ENCODE results near the gene LRRC36. TPM values are rescaled to one million over a fixed set of nuclear protein-coding genes. Genes with fewer than 3 reads are reported as not detected.

Gene LRRC36
- total and polyA plus RNA-seq, 10 of the 15 experiments (the other 5 are each of a cell fraction or from before 2014, with no cell fraction given): 0.45 to 2.0 (median 0.75) TPM; not detected in 1

DNA sequence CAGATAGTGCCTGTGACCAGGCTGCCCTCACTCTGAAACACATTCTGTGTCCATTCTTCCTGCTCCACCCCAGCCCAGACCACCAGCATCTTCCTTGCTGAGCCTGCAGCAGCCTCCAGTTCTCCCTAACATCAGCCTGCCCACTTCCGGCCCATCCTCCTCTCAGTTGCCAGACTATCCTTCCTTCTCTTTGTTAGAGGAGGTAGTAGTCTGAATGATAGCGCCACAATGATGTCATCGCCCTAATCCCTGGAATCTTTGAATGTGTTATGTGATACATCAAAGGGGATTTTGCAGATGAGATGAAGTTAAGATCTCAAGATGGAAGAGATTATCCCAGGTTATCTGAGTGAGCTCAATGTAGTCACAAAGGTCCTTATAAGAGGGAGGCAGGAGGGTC, 92.9 kb downstream of the LRRC36 start:
- intact Hi-C loops (cut with micrococcal nuclease; ENCODE audit: unreplicated experiment): no loop called here
- POLR2A ChIA-PET: no interaction called here

More for the DNA sequence above, 92.9 kb downstream of the LRRC36 start:
- Histone ChIP-seq H3K27ac (ENCODE audit: control insufficient read depth, insufficient read depth) (no peak overlapping the region), H4K20me1 (ENCODE audit: control insufficient read depth, insufficient read depth) (0 out of 2 replicates have a peak, but pooled peaks cover 2% of the 10 kb centered on the region), H3K79me2 (ENCODE audit: control insufficient read depth, insufficient read depth, low read length) (no peaks in the 10 kb centered on the region), H3K36me3 (ENCODE audit: control insufficient read depth in 2 of 2, insufficient read depth in 2 of 2, low read length in 1 of 2) (no peaks in the 10 kb centered on the region), H3K9ac (ENCODE audit: control insufficient read depth, insufficient read depth, low read length) (no peak overlapping the region), H3K27me3 (replicated peaks in 1 of 2; ENCODE audit: control insufficient read depth in 2 of 2, insufficient read depth in 2 of 2, low read length in 1 of 2) (peaks cover 2 to 6% of the 10 kb centered on the region in 2 experiments; a peak in 3 of 4 replicates), H3K4me1 (ENCODE audit: control insufficient read depth, insufficient read depth, low read length) (no peaks in the 10 kb centered on the region), H3K9me3 (replicated peaks; ENCODE audit: control insufficient read depth, insufficient read depth, low read length) (no peaks in the 10 kb centered on the region), H2AFZ (ENCODE audit: control insufficient read depth, low read depth, low read length) (no peak overlapping the region), H3K4me3 (no peak overlapping the region), H3K4me2 (ENCODE audit: control insufficient read depth, insufficient read depth) (no peak overlapping the region)
- in situ Hi-C loops (cut with MboI): loop anchor here (25.0 kb wide), 1 partner anchor 432 kb away; the partner anchor contains the start of gene CES4A
- ChIA-PET SMC1A (ENCODE audit: uncharacterized antibody, unreplicated experiment) (no interaction called here), CTCF (no interaction called here), RAD21 (ENCODE audit: unreplicated experiment) (interaction anchor here (0.9 kb wide), 1 partner anchor 159 kb away, joined by 3 read pairs; no protein-coding TSS in a partner anchor)
- no TSS peak for BruUV-seq (replicated peaks)
- TF ChIP-seq BMI1 (IDR thresholded peaks at IDR 0.05; ENCODE audit: borderline replicate concordance): no peak
- TF ChIP-seq, protein P1, sequence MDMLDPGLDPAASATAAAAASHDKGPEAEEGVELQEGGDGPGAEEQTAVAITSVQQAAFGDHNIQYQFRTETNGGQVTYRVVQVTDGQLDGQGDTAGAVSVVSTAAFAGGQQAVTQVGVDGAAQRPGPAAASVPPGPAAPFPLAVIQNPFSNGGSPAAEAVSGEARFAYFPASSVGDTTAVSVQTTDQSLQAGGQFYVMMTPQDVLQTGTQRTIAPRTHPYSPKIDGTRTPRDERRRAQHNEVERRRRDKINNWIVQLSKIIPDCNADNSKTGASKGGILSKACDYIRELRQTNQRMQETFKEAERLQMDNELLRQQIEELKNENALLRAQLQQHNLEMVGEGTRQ (IDR thresholded peaks at IDR 0.05; ENCODE audit: borderline replicate concordance, low read depth, low read length): no peak
- TF ChIP-seq NFIC (IDR thresholded peaks at IDR 0.05; ENCODE audit: low read depth, low read length): no peak
- no peak for TF ChIP-seq BHLHE40 (IDR thresholded peaks at IDR 0.05; ENCODE audit: borderline replicate concordance in 1 of 2, low read depth in 2 of 2, low read length in 1 of 2)
- TF ChIP-seq, protein P2, sequence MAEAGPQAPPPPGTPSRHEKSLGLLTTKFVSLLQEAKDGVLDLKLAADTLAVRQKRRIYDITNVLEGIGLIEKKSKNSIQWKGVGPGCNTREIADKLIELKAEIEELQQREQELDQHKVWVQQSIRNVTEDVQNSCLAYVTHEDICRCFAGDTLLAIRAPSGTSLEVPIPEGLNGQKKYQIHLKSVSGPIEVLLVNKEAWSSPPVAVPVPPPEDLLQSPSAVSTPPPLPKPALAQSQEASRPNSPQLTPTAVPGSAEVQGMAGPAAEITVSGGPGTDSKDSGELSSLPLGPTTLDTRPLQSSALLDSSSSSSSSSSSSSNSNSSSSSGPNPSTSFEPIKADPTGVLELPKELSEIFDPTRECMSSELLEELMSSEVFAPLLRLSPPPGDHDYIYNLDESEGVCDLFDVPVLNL (IDR thresholded peaks at IDR 0.05; ENCODE audit: low read depth, low read length): no peak
- TF ChIP-seq NBN (IDR thresholded peaks at IDR 0.05): no peak
- TF ChIP-seq ZNF24 (IDR thresholded peaks at IDR 0.05): no peak
- TF ChIP-seq, protein P3, sequence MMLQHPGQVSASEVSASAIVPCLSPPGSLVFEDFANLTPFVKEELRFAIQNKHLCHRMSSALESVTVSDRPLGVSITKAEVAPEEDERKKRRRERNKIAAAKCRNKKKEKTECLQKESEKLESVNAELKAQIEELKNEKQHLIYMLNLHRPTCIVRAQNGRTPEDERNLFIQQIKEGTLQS (IDR thresholded peaks at IDR 0.05; ENCODE audit: borderline replicate concordance, extremely low read depth, low read depth, low read length): no peak
- TF ChIP-seq POU2F2 (IDR thresholded peaks at IDR 0.05; ENCODE audit: borderline replicate concordance, low read depth, low read length): no peak
- ATAC-seq (no peak), FAIRE-seq (no peak), DNase-seq (ENCODE audit: low read depth, low spot score) (no peak)
- 41% methylated on average over 3 of the region's 3 CpGs for WGBS (ENCODE audit: insufficient coverage, insufficient replicate concordance, low lambda C conversion rate, missing lambda C conversion rate)
